Stimulated activated CD4-positive, alpha-beta T cell treated with anti-CD3 and anti-CD28 coated beads, Interleukin-1b, Interleukin-23, amount 100 ng/mL, for 24 hours (primary cell): ENCODE results near the gene CDKL5.
"Not testable (repeated sequence)": the region's sequence is repeated elsewhere in the genome, so short reads cannot be mapped to it uniquely, and the experiment has no call there.

Source experiments
- DNase-seq, 4 experiments: peaks; one replicate each; pipeline ENCODE4 v3.0.0-alpha.2; 2020; ENCODE audit warnings: low read depth in 4 of 4, low spot score in 1 of 4

CDKL5 gene

GRCh38 chrX:18425199-18426003, at the start of gene CDKL5:
CDKL5 (plus strand) TSS chrX:18425608; CDS start chrX:18507097, 81,489 bp downstream.
- DNase-seq: peak; percentile 81 to 92 (median 87)

- DNase-seq: peak in 1 of 4 experiments; percentile 1
Observed at GRCh38 chrX:18377796-18378195, 47.6 kb upstream of the CDKL5 start.

- DNase-seq: no peak
Observed at GRCh38 chrX:18389966-18390365, 35.4 kb upstream of the CDKL5 start.

- DNase-seq: peak; percentile 8 to 67 (median 40)
Observed at GRCh38 chrX:18390941-18391538, 34.4 kb upstream of the CDKL5 start.

GRCh38 chrX:18394477-18394876, 30.9 kb upstream of the CDKL5 start:
- DNase-seq: no peak

GRCh38 chrX:18401848-18402213, 23.6 kb upstream of the CDKL5 start:
- DNase-seq: no peak

GRCh38 chrX:18406531-18407266, 18.7 kb upstream of the CDKL5 start:
- no peak for DNase-seq

GRCh38 chrX:18410038-18410437, 15.4 kb upstream of the CDKL5 start:
- no peak for DNase-seq

- DNase-seq: no peak
Observed at GRCh38 chrX:18415386-18415785, 10.0 kb upstream of the CDKL5 start.

GRCh38 chrX:18422325-18422724, 3.1 kb upstream of the CDKL5 start:
- no peak for DNase-seq

- no peak for DNase-seq
Observed at GRCh38 chrX:18422886-18423285, 2.5 kb upstream of the CDKL5 start.

- peak in 2 of 4 experiments; percentile 0 to 1 for DNase-seq
Observed at GRCh38 chrX:18424482-18425198, 768 bp upstream of the CDKL5 start.

- no peak for DNase-seq
Observed at GRCh38 chrX:18426004-18426320, 554 bp downstream of the CDKL5 start.

- DNase-seq: no peak
Observed at GRCh38 chrX:18428006-18428405, 2.6 kb downstream of the CDKL5 start.

GRCh38 chrX:18433288-18433687, 7.9 kb downstream of the CDKL5 start:
- DNase-seq: not testable (repeated sequence)

- no peak for DNase-seq
Observed at GRCh38 chrX:18434896-18435295, 9.5 kb downstream of the CDKL5 start.

- DNase-seq: no peak
Observed at GRCh38 chrX:18436017-18436416, 10.6 kb downstream of the CDKL5 start.

GRCh38 chrX:18440835-18441234, 15.4 kb downstream of the CDKL5 start:
- DNase-seq: no peak

GRCh38 chrX:18441780-18442367, 16.5 kb downstream of the CDKL5 start:
- DNase-seq: no peak

- no peak for DNase-seq
Observed at GRCh38 chrX:18448416-18448815, 23.0 kb downstream of the CDKL5 start.

GRCh38 chrX:18449236-18449635, 23.8 kb downstream of the CDKL5 start:
- DNase-seq: no peak
